Kidney (tissue), 14 donors: ENCODE measurements around the gene COBL. TPM values are rescaled to one million over a fixed set of nuclear protein-coding genes. Genes with fewer than 3 reads are reported as not detected.
"Not testable (repeated sequence)": the region's sequence is repeated elsewhere in the genome, so short reads cannot be mapped to it uniquely, and the experiment has no call there.

ENCODE experiments used
- DNase-seq, 5 donors: peaks; one replicate each; pipeline ENCODE4 v3.0.0-alpha.2; 2013 to 2020
- FAIRE-seq: peaks from 2 replicates; lab custom pipeline; 2012; peaks lifted over from hg19 to GRCh38; lab: Jason Lieb, UNC
- H3K27ac ChIP-seq, 2 donors: one replicate each; pipeline ENCODE4 v1.7.0; 2013; ENCODE audit warnings: low read depth in 2 of 2, low read length in 2 of 2, inconsistent platforms in 1 of 2
- H3K27me3 ChIP-seq: one replicate; pipeline ENCODE4 v1.7.1; 2013; ENCODE audit warnings: low read length, inconsistent platforms; ENCODE audit not compliant: control insufficient read depth, insufficient read depth
- H3K36me3 ChIP-seq, 3 donors: one replicate each; pipeline versions ENCODE4 v1.7.0 to v1.7.1; 2013; ENCODE audit warnings: low read length in 3 of 3, control low read depth in 1 of 3, inconsistent platforms in 1 of 3; ENCODE audit not compliant: insufficient read depth in 3 of 3, control insufficient read depth in 2 of 3
- H3K4me1 ChIP-seq, 3 donors: one replicate each; pipeline versions ENCODE4 v1.7.0 to v1.7.1; 2013; ENCODE audit warnings: low read length in 3 of 3, inconsistent platforms in 1 of 3, low read depth in 1 of 3; ENCODE audit not compliant: control insufficient read depth in 2 of 3, insufficient read depth in 2 of 3
- H3K4me3 ChIP-seq, 3 donors: one replicate each; pipeline versions ENCODE4 v1.7.0 to v1.8.1; 2013; ENCODE audit warnings: low read length in 3 of 3, control low read depth in 1 of 3, inconsistent platforms in 1 of 3
- H3K9ac ChIP-seq, 3 donors: one replicate each; pipeline versions ENCODE4 v1.7.0 to v1.7.1; 2013; ENCODE audit warnings: low read length in 3 of 3, control low read depth in 1 of 3, inconsistent platforms in 1 of 3
- H3K9me3 ChIP-seq, 3 donors: one replicate each; pipeline versions ENCODE4 v1.7.0 to v1.7.1; 2013; ENCODE audit warnings: low read length in 3 of 3, control low read depth in 1 of 3, inconsistent platforms in 1 of 3; ENCODE audit not compliant: control insufficient read depth in 2 of 3, insufficient read depth in 1 of 3
- CTCF ChIP-seq: IDR thresholded peaks from 3 replicates; pipeline ENCODE4 v1.5.1; 2012; ENCODE audit warnings: mild to moderate bottlenecking, moderate library complexity, borderline replicate concordance; ENCODE audit not compliant: insufficient read depth; ENCODE audit errors: extremely low read depth
- intact Hi-C: fragments of 100-400 bp; cut with DNase I; formaldehyde crosslinking; loops from one replicate; pipeline ENCODE4 v1.11.1; 2022
- polyA plus RNA-seq: library from polyadenylated mRNA; stranded (reverse); fragments of 350-450 nt; fragmentation: Illumina TruSeq; extraction: RNeasy Lipid Tissue Mini Kit (QIAGEN cat#74804); gene quantifications from one replicate; pipeline ENCODE4 v1.2.3, GENCODE V29; 2014; ENCODE audit warnings: low read depth, low replicate concordance; ENCODE audit not compliant: insufficient read depth
- total RNA-seq: library from RNA; stranded (reverse); fragmentation: NEBNext Ultra II Directional; extraction: Animal tissue kit (Norgen Biotek cat#: 25700); gene quantifications from one replicate; pipeline ENCODE4 v1.2.1, GENCODE V29; 2021
- donor health status: control.
- donor health status: control.
- donor health status: control.
- donor health status: control.
- donor health status: control.
- donor health status: DM: yes; HTN: yes; CAD: no.
- donor health status: Normal renal cell carcinoma (clear cell type).

COBL gene
- total and polyA plus RNA-seq, 2 donors from 2014 or later, result 9.8 to 42.7 TPM

DNA sequence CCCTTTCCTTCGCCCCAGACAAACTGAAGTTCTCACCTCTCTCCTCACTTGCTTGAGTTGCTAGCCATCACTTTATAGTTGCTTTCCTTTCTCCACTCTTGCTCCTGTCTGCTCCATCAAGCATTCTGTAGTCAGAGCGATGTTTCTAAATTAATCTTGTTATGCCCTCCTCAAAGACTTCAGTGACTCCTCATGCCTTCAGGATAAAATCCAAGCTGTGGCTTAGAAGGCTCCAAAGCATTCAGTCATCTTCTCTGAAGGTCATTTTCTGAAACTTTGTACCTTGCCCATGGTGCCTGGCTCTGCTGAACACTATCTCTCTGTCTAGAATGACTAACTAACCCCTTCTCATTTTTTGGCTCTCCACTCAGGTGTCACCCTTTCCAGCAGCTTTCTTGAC is 311.5 kb downstream of the COBL start:
- DNase-seq, result no peak
- Histone ChIP-seq H3K9me3 (peaks cover 0 to 3% (median 0%) of the 10 kb centered on the region in 3 donors), H3K27me3 (no peaks in the 10 kb centered on the region), H3K9ac (no peak overlapping the region), H3K36me3 (no peaks in the 10 kb centered on the region), H3K4me1 (peaks cover 0 to 4% (median 0%) of the 10 kb centered on the region in 3 donors), H3K27ac (no peak overlapping the region), H3K4me3 (no peak overlapping the region)
- no peak for TF ChIP-seq CTCF
- no peak for FAIRE-seq
- intact Hi-C loops, result no loop called here

- no peak for DNase-seq
- intact Hi-C loops, result no loop called here
- Histone ChIP-seq H3K27ac (no peak overlapping the region), H3K9ac (no peak overlapping the region), H3K27me3 (no peaks in the 10 kb centered on the region), H3K4me3 (no peak overlapping the region), H3K36me3 (no peaks in the 10 kb centered on the region), H3K9me3 (peaks cover 0 to 3% (median 0%) of the 10 kb centered on the region in 3 donors), H3K4me1 (no peaks in the 10 kb centered on the region)
- no peak for TF ChIP-seq CTCF
- FAIRE-seq, result no peak
Measured at GRCh38 chr7:51000956-51001355, 315.7 kb downstream of the COBL start.

- H3K36me3 ChIP-seq, result no peaks in the 10 kb centered on the region
- H3K4me1 ChIP-seq, result no peaks in the 10 kb centered on the region
- FAIRE-seq (no peak), DNase-seq (no peak)
- no peak overlapping the region for H3K9ac ChIP-seq
- intact Hi-C loops, result no loop called here
- H3K27ac ChIP-seq, result no peak overlapping the region
- H3K9me3 ChIP-seq, result no peaks in the 10 kb centered on the region
- H3K4me3 ChIP-seq, result no peak overlapping the region
- no peaks in the 10 kb centered on the region for H3K27me3 ChIP-seq
- TF ChIP-seq CTCF, result no peak
Measured at GRCh38 chr7:50994753-50995319, 321.8 kb downstream of the COBL start.

GRCh38 chr7:50990214-50990613 is 326.4 kb downstream of the COBL start:
- H3K4me3 ChIP-seq, H3K36me3 ChIP-seq, H3K27me3 ChIP-seq, H3K27ac ChIP-seq, intact Hi-C loops, H3K9ac ChIP-seq, FAIRE-seq, H3K4me1 ChIP-seq, DNase-seq, H3K9me3 ChIP-seq: not testable (repeated sequence)
